Measurements from ENCODE around the gene PES1.
"Not testable (repeated sequence)": the region's sequence is repeated elsewhere in the genome, so short reads cannot be mapped to it uniquely, and the experiment has no call there.

The PES1 gene

GRCh38 chr22:30607939-30608338 is 16.2 kb upstream of the PES1 start:
- DNase-seq = no peak

DNA sequence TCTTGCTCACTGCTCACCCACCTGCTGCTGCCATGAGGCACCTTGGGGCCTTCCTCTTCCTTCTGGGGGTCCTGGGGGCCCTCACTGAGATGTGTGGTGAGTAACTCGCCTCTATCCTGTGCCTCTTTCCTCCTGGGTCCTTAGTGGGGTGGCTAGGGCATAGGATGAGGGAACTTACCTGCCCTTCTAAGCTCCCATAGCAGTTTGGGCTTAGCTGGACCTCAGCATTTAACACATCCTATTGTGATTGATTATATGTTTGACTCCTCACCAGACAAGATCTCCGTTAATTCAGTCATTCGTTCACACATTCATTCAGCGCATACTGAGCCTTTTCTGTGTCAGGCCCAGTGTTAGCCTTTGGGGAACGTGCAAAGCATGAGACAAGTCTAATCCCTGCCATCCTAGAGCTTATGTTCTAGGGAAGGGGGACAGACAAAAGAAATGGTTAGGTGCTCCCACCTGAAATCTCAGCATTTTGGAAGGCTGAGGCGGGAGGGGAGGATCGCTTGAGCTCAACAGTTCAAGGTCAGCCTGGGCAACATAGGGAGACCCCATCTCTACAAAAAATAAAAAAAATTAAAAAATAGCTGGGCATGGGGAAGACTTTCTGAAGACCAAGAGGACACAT is 15.7 kb upstream of the PES1 start:
- no peak for DNase-seq

DNA sequence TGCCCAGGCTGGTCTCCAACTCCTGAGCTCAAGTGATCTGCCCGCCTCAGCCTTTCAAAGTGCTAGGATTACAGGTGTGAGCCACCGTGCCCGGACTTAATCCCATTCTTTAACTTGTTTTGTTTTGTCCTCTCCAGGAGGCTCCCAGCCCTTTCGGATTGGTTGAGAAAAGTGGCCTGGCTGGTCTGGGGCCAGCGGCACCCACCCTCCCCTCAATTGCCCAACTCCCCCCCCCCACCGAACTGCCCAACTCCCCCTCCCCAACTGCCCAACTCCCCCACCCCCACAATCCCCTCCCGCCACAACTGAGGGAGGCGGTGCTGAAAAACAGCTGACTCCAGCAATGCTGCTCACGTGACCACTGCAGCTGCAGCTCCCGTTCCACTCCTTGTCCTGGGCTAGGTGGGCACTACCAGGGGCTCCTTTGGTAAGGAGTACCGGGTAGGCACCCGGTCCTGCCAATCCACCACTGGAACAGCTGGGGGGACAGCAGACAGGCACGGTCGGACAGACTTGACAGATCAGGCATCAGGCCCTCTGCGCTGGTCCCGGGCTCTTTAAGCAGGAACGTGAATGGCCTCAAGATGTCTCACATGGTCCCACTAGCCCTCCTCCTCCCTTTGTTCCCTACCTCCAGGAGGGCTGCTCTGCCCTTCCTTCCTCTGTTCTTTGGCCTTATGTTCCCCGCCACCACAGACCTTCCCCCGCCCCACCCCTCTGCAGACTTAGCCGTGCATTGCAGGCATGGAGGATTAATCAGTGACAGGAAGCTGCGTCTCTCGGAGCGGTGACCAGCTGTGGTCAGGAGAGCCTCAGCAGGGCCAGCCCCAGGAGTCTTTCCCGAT is 15.0 kb upstream of the PES1 start, which contains the start of gene TCN2:
Gene TCN2 (plus strand): TSS at position 720 of the 845 bp plus-strand sequence. CDS start 158 bp downstream, outside the sequence.
- peak; percentile 21 to 63 for DNase-seq

DNA sequence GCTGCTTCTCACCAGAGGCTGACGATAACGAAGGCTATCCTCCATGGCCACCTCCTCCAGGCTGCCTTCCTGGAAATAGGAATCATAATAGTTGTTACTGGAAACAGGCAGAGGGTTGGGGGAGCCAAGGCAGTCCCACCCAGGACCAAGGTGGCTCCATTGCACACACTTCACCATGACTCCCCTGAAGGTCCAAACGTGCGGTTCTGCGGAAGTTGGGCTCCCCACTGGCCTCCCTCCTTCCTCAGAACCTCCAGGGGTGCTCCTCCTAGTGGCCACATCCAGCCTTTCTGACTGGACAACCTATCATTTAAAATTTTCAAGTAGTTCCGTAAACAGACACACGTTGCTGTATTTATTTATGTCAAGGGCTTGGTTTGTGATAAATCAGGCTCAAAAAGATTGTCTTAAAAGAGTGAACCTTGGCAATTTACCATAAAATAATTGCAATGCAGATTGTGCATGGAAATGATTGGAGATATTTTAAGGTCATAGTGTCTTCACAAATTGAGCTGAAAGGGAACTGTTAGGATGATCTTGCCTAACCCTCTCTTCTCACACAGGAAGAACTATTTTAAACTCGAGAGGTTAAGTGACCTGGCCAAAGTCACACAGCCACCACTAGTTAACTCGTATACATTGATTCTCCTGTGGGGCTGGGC is 13.9 kb upstream of the PES1 start:
- DNase-seq = peak; percentile 23 to 62

DNA sequence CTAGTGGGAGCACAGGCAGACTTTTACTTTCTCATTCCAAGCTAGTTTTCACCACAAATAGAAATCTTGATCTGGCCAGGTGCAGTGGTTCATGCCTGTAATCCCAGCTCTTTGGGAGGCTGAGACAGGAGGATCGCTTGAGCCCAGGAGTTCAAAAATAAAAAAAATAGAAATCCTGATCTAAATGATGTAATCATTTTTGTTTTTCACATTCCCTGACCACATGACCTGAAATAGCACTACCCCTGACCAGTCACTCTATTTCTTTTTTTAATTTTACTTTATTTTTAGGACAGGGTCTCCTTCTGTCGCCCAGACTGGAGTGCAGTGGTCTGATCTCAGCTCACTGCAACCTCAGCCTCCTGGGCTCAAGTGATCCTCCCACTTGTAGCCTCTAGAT is 13.0 kb upstream of the PES1 start:
- no peak for DNase-seq

GRCh38 chr22:30603801-30604200 is 12.1 kb upstream of the PES1 start:
- peak in 1 of 2 experiments; percentile 11 for DNase-seq

- peak; percentile 14 to 47 for DNase-seq
These were observed 10.3 kb upstream of the PES1 start for GRCh38 chr22:30602049-30602448.

DNA sequence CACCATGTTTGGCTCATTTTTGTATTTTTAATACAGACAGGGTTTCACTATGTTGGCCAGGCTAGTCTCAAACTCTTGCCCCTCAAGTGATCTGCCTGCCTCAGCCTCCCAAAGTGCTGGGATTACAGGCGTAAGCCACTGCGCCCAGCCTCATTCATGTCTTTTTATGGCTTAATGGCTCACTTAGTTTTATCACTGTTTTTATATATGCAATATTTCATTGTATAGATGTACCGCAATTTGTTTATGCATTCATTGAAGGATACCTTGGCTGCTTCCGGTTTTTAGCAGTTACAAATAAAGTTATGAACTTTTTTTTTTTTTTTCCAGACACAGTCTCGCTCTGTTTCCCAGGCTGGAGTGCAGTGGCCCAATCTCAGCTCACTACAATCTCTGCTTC is 9.8 kb upstream of the PES1 start:
- DNase-seq = no peak

GRCh38 chr22:30600921-30601320 is 9.2 kb upstream of the PES1 start:
- no peak for DNase-seq

DNA sequence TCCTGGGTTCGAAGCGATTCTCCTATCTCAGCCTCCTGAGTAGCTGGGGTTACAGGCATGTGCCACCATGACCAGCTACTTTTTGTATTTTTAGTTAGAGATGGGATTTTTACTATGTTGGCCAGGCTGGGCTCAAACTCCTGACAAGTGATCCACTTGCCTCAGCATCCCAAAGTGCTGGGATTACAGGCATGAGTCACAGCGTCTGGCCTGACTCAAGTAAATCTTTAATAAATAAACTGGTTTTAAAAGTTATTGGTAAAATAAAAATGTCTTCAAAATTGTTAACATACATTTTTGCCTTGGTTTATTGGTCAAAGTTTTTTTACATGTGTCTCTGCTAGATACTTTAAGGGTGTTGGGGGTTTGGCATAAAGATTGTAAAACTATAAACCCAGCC is 7.3 kb upstream of the PES1 start:
- DNase-seq = no peak

DNA sequence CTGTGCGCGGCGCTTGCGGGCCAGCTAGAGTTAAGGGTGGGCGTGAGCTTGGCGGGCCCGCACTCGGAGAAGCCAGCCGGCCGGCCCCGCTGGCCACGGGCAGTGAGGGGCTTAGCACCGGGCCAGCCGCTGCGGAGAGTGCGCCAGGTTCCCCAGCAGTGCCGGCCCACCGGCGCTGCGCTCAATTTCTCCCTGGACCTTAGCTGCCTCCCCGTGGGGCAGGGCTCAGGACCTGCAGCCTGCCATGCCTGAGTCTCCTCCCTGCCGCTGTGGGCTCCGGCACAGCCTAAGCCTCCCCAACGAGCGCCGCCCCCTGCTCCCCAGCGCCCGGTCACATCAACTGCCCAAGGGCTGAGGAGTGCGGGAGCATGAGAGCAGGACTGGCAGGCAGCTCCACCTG is 5.2 kb upstream of the PES1 start:
- no peak for DNase-seq

- no peak for DNase-seq
These were observed 4.5 kb upstream of the PES1 start for GRCh38 chr22:30596199-30596598.

DNA sequence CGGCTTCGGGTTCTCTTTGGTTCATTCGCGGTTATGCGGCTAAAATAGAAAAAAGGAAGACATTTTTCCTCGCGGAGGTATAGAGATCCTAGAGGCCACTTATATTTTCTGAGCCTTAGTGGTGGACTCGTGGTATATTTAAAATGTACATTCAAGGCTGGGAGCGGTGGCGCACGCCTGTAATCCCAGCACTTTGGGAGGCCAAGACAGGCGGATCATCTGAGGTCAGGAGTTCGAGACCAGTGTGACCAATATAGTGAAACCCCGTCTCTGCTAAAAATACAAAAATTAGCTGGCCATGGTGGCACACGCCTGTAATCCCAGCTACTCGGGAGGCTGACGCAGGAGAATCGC is 627 bp upstream of the PES1 start:
- not testable (repeated sequence) for DNase-seq

DNA sequence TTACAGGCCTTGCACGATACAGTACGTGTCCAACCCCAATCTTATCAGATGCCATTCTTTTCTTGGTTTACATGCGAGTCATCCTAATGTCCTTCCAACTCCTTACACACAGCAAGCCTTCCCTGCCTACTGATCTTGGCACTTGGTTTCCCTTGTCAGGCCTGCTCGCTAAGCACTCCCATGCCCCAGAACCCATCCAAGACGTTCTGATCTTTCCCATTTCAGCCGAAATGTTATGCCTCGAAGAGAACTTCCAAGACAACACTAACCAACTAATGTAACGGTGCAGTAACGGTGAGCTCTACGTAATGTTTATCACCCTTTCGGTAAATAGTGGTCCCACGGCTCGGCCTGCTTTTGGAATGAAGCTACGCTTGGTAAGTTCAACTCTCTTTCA is 521 bp downstream of the PES1 start:
- no peak for DNase-seq

DNA sequence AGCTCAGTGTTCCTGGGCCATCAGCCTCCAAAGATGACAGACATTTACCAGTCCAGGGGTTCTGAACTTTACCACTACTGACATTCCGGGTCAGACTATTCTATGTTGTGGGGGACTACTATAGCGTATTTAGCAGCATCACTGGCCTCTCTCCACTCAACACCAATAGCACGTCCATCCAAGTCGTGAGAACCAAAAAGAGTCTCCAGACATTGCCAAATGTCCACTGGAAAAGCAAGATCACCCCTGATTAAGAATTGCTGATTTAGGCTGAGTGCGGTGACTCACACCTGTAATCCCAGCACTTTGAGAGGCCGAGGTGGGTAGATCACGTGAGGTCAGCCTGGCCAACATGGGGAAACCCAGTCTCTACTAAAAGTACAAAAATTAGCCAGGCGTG is 5.3 kb downstream of the PES1 start:
- DNase-seq = no peak

GRCh38 chr22:30584441-30584840 is 7.3 kb downstream of the PES1 start:
- DNase-seq = no peak

GRCh38 chr22:30582788-30583545 is 8.7 kb downstream of the PES1 start:
- DNase-seq = no peak

DNA sequence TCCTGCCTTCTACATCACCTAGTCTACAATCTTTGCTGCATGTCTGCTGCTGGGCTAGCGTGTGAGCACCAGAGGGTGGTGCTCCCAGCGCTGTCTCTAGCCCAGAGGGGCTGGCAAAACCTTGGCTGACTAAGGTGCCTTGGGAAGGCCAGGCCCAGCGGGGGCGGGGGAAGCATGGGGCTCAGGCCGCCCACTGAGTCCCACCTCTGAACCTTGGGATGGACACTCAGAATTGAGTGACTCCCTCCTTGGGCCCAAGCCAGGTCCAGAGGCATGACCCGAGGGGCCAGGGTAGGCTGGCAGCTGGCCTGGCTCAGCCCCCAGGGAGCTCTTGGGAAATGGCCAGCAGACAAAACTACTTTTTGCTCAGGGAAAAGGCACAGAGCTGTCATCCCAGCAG is 9.7 kb downstream of the PES1 start:
- no peak for DNase-seq

- no peak for DNase-seq
These were observed 10.8 kb downstream of the PES1 start for GRCh38 chr22:30580896-30581295.

DNA sequence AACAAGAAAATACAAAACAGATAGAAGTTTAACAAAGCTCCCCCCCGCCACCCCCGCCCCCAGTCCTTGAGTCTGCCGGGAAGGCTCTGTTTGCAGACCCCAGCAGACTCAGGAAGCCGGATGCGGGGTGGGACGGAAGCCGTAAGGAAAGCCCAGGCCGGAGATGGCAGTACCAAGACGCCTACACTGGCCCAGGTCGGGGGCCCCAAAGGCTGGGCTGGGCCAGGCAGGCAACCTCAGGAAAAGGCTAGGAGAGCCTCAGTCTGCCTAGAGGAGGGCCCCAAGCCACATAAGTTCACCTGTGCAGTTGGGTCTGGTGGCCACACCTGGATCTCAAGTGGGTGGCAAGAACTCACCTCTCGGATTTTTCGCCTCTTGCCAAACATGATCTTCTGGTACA is 13.2 kb downstream of the PES1 start:
- DNase-seq = no peak

GRCh38 chr22:30575859-30576258 is 15.9 kb downstream of the PES1 start:
- no peak for DNase-seq

DNA sequence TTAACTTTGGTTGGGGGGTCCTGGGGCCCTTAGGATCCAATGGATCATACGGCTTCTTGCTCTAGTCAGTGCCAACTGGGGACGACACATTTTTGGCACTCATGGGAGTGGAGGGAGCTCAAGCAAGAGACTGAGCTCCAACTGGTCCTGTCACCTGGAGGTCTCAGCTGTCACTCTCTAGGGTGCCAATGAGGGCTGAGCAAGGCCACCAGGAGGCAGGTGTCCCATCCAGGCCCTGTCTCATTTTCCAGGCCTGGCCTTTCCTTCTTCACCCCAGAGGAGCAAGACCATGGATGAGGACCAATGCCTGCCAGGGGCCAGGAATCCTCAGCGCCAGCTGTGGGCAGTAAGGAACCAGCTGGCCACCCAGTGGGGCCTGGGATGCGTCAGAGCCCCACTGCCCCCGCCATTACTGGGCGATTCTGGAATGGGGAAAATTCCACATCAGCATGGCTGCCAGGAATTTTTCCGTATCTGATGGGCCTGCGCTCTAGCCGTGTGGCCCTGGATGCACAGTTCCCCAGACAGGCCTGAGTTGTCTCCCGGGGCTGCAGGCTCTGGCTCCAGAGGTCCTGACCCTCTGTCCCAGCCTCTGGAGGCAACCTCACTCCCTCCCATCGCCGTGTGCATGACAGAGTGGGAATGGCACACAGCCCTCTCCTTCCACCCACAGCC is 16.6 kb downstream of the PES1 start:
- DNase-seq = peak in 1 of 2 experiments; percentile 47
